Measurements from ENCODE around the gene TTC33.

DNA sequence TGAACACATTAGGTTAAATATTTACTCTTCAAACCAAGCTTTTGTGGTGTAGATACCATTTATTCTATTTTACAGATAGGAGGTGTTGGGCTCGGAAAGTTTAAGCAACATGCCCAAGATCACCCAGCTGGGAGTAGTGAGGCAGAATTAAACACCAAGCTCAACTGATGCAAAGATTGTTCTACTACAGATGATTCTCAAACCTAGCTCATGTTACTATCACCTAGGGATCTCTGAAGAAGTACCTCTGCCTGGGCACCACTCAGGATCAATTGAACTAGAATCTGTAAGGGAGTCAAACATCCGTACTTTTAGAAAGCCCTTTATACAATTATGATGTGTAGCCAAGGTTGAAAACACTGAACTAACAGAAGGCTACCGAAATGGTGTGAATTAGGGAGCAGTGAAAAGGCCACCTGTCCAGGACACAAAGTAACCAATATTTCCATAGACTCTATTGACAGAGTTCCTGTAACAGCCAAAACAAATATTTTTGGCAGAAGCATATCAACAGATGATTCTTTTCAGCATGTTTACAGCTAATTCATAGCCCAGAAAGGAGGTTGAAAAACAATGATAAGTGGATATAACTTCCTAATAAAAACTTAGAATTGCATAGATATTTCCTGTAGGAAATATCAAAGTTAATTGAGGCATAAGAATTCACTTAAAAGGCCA is 234.5 kb downstream of the TTC33 start:
- TF ChIP-seq CTCF (IDR thresholded peaks at IDR 0.05) (no peak), POLR2A (IDR thresholded peaks at IDR 0.05) (no peak)
